Stimulated activated CD8-positive, alpha-beta memory T cell treated with anti-CD3 and anti-CD28 coated beads, Interleukin-2, amount 100 ng/mL, for 1 hour (primary cell): ENCODE measurements around the gene PRAMEF18.
"Not testable (repeated sequence)": the region's sequence is repeated elsewhere in the genome, so short reads cannot be mapped to it uniquely, and the experiment has no call there.

Experiments
- DNase-seq, 2 donors: peaks; one replicate each; pipeline ENCODE4 v3.0.0-alpha.2; 2020; ENCODE audit warnings: low read depth in 2 of 2

PRAMEF18 gene

GRCh38 chr1:13225675-13226204, at the start of gene PRAMEF18:
Gene PRAMEF18, minus strand, starts transcription at chr1:13226154. Its CDS starts 48 bp downstream, at chr1:13226106.
- not testable (repeated sequence) for DNase-seq

GRCh38 chr1:13265124-13265523, 39.2 kb upstream of the PRAMEF18 start:
- DNase-seq = not testable (repeated sequence)

GRCh38 chr1:13253898-13254297, 27.9 kb upstream of the PRAMEF18 start, which contains the start of gene PRAMEF5:
Gene PRAMEF5, plus strand, starts transcription at chr1:13254198. Its CDS starts 5,071 bp downstream, at chr1:13259269.
- not testable (repeated sequence) for DNase-seq

- DNase-seq = not testable (repeated sequence)
These were observed 21.2 kb upstream of the PRAMEF18 start for GRCh38 chr1:13247122-13247521.

- DNase-seq = not testable (repeated sequence)
These were observed 20.6 kb upstream of the PRAMEF18 start for GRCh38 chr1:13246554-13246871.

- DNase-seq = not testable (repeated sequence)
These were observed 20.0 kb upstream of the PRAMEF18 start for GRCh38 chr1:13245841-13246553.

- not testable (repeated sequence) for DNase-seq
These were observed 17.7 kb upstream of the PRAMEF18 start for GRCh38 chr1:13243536-13244263.

GRCh38 chr1:13239633-13240032, 13.7 kb upstream of the PRAMEF18 start:
- DNase-seq = not testable (repeated sequence)

GRCh38 chr1:13237572-13237971, 11.6 kb upstream of the PRAMEF18 start:
- DNase-seq = not testable (repeated sequence)

- DNase-seq = not testable (repeated sequence)
These were observed 8.1 kb upstream of the PRAMEF18 start for GRCh38 chr1:13234057-13234456.

- DNase-seq = not testable (repeated sequence)
These were observed 6.1 kb upstream of the PRAMEF18 start for GRCh38 chr1:13232056-13232455.

- DNase-seq = not testable (repeated sequence)
These were observed 5.3 kb upstream of the PRAMEF18 start for GRCh38 chr1:13231061-13231750.

GRCh38 chr1:13230601-13231000, 4.6 kb upstream of the PRAMEF18 start:
- DNase-seq = not testable (repeated sequence)

- not testable (repeated sequence) for DNase-seq
These were observed 4.1 kb upstream of the PRAMEF18 start for GRCh38 chr1:13230096-13230495.

- peak in 1 of 2 donors; percentile 25 for DNase-seq
These were observed 2.4 kb upstream of the PRAMEF18 start for GRCh38 chr1:13228343-13228781.

GRCh38 chr1:13227271-13228055, 1.5 kb upstream of the PRAMEF18 start:
- not testable (repeated sequence) for DNase-seq

GRCh38 chr1:13224480-13225060, 1.4 kb downstream of the PRAMEF18 start:
- DNase-seq = no peak

- DNase-seq = not testable (repeated sequence)
These were observed 3.2 kb downstream of the PRAMEF18 start for GRCh38 chr1:13222788-13223187.

- DNase-seq = not testable (repeated sequence)
These were observed 6.8 kb downstream of the PRAMEF18 start for GRCh38 chr1:13219203-13219602.

- DNase-seq = not testable (repeated sequence)
These were observed 9.3 kb downstream of the PRAMEF18 start for GRCh38 chr1:13216619-13217018.

- not testable (repeated sequence) for DNase-seq
These were observed 17.2 kb downstream of the PRAMEF18 start for GRCh38 chr1:13208712-13209111.
